Measurements from ENCODE around the gene CCDC184.
A peak's percentile ranks its signal among the peaks of the same experiment; 100 is the strongest.

Gene CCDC184

GRCh38 chr12:48156652-48157017 lies 26.8 kb upstream of the CCDC184 start:
- peak overlapping the region; percentile 78 for H3K27ac ChIP-seq
- TF ChIP-seq ZFX (IDR thresholded peaks at IDR 0.05; ENCODE audit: borderline replicate concordance) (no peak), CTCF (IDR thresholded peaks at IDR 0.05) (no peak)

- TF ChIP-seq ZFX (IDR thresholded peaks at IDR 0.05; ENCODE audit: borderline replicate concordance) (no peak), CTCF (IDR thresholded peaks at IDR 0.05) (peak; percentile 81)
- peak within 1 kb of the TSS; percentile 78 for H3K27ac ChIP-seq
Measured at GRCh38 chr12:48157018-48157888, 26.2 kb upstream of the CCDC184 start, which contains the start of gene ASB8. ASB8 (minus strand) TSS chr12:48157515; CDS start chr12:48153496, 4,019 bp downstream.

GRCh38 chr12:48157889-48158370 lies 25.5 kb upstream of the CCDC184 start:
- TF ChIP-seq ZFX (IDR thresholded peaks at IDR 0.05; ENCODE audit: borderline replicate concordance): no peak
- no peak for TF ChIP-seq CTCF (IDR thresholded peaks at IDR 0.05)
- peak overlapping the region; percentile 78 for H3K27ac ChIP-seq

GRCh38 chr12:48160046-48160445 lies 23.4 kb upstream of the CCDC184 start:
- no peak for TF ChIP-seq ZFX (IDR thresholded peaks at IDR 0.05; ENCODE audit: borderline replicate concordance)
- TF ChIP-seq CTCF (IDR thresholded peaks at IDR 0.05): no peak
- no peak overlapping the region for H3K27ac ChIP-seq

- no peak overlapping the region for H3K27ac ChIP-seq
- TF ChIP-seq CTCF (IDR thresholded peaks at IDR 0.05): no peak
- no peak for TF ChIP-seq ZFX (IDR thresholded peaks at IDR 0.05; ENCODE audit: borderline replicate concordance)
Measured at GRCh38 chr12:48160807-48161206, 22.6 kb upstream of the CCDC184 start.

GRCh38 chr12:48163150-48163747 lies 20.2 kb upstream of the CCDC184 start:
- TF ChIP-seq ZFX (IDR thresholded peaks at IDR 0.05; ENCODE audit: borderline replicate concordance) (no peak), CTCF (IDR thresholded peaks at IDR 0.05) (no peak)
- no peak overlapping the region for H3K27ac ChIP-seq

GRCh38 chr12:48164451-48164850 lies 19.0 kb upstream of the CCDC184 start:
- TF ChIP-seq ZFX (IDR thresholded peaks at IDR 0.05; ENCODE audit: borderline replicate concordance) (no peak), CTCF (IDR thresholded peaks at IDR 0.05) (no peak)
- H3K27ac ChIP-seq: no peak overlapping the region

All from 22Rv1 (cell line).